Adrenal gland (tissue), 19 donors: Measurements from ENCODE around the gene PCDHGB4. TPM values are rescaled to one million over a fixed set of nuclear protein-coding genes. Genes with fewer than 3 reads are reported as not detected.
"Not testable (repeated sequence)": the region's sequence is repeated elsewhere in the genome, so short reads cannot be mapped to it uniquely, and the experiment has no call there.

ENCODE experiments used
- DNase-seq, 7 donors: peaks; one replicate each; pipeline ENCODE4 v3.0.0-alpha.2; 2019 to 2020
- H3K27ac ChIP-seq, 5 donors: fragments of 200-600 bp; sonication (generic) in 4 of 5; 1 replicate in 3 of 5; 2 replicates in 2 of 5; pipeline versions ENCODE4 v1.5.1 to v1.8.0; 2016 to 2020; ENCODE audit warnings: mild to moderate bottlenecking in 1 of 5
- H3K27me3 ChIP-seq: fragments of 200-600 bp; 2 replicates; pipeline ENCODE4 v1.8.0; 2021
- H3K36me3 ChIP-seq, 2 donors: fragments of 200-600 bp; replicated peaks in 1 of 2; 1 replicate in 1 of 2; 2 replicates in 1 of 2; pipeline versions ENCODE4 v1.5.1 to v1.8.0; 2018 to 2022
- H3K4me1 ChIP-seq, 2 donors: fragments of 200-600 bp; replicated peaks in 1 of 2; 1 replicate in 1 of 2; 2 replicates in 1 of 2; pipeline versions ENCODE4 v1.5.1 to v1.8.0; 2018 to 2021
- H3K4me3 ChIP-seq, 4 donors: fragments of 200-600 bp; sonication (generic) in 3 of 4; one replicate each; pipeline ENCODE4 v1.5.1; 2016 to 2018
- H3K9me3 ChIP-seq, 3 donors: fragments of 200-600 bp; sonication (generic) in 1 of 3; replicated peaks in 1 of 3; 1 replicate in 2 of 3; 2 replicates in 1 of 3; pipeline versions ENCODE4 v1.5.1 to v1.8.0; 2016 to 2021
- CTCF ChIP-seq, 6 experiments: fragments of 450-650 bp in 4 of 6; fragments of 200-600 bp in 2 of 6; sonication (generic) in 1 of 6; IDR thresholded peaks; 1 replicate in 5 of 6; 2 replicates in 1 of 6; pipeline versions ENCODE4 v1.5.1 to v1.8.0; 2016 to 2021; ENCODE audit warnings: antibody characterized with exemption in 6 of 6, mild to moderate bottlenecking in 2 of 6, moderate library complexity in 1 of 6
- POLR2A ChIP-seq, 2 donors: fragments of 450-650 bp; IDR thresholded peaks; one replicate each; pipeline ENCODE4 v1.6.1; 2017; ENCODE audit warnings: antibody characterized with exemption in 2 of 2, mild to moderate bottlenecking in 2 of 2, moderate library complexity in 1 of 2
- WGBS, 4 donors: extraction: QIAGEN DNeasy Blood & Tissue Kit in 2 of 4; methylation state at CpG; one replicate each; pipeline versions ENCODE4 v1.1.5 to v1.1.7; 2013 to 2017; 5-methylcytosine and 5-hydroxymethylcytosine counted together
- intact Hi-C, 2 donors: fragments of 100-400 bp; cut with DNase I; formaldehyde crosslinking; loops; one replicate each; pipeline versions ENCODE4 v1.14.1 to v1.15.0; 2022 to 2023
- long read RNA-seq, 10 donors: library from polyadenylated mRNA in 3 of 10; unstranded in 2 of 10; stranded (forward) in 1 of 10; transcript quantifications; one replicate each; pipeline ENCODE4 v2.0.0 and lab custom pipeline, GENCODE V29; 2021 to 2026
- polyA plus RNA-seq, 3 donors: library from polyadenylated mRNA; stranded (reverse); fragments of 200-250 nt in 2 of 3; fragments of 350-450 nt in 1 of 3; fragmentation: Illumina TruSeq in 1 of 3; extraction: RNeasy Lipid Tissue Mini Kit (QIAGEN cat#74804) in 1 of 3; gene quantifications; one replicate each; pipeline ENCODE4 v1.2.3, GENCODE V29; 2013 to 2014
- total RNA-seq, 9 donors: library from RNA; depleted of rRNA in 4 of 9; stranded (reverse); fragments of >200 nt in 4 of 9; fragments of 120-200 nt in 1 of 9; fragmentation: NEBNext Ultra II Directional in 1 of 9; extraction: Animal tissue kit (Norgen Biotek cat#: 25700) in 1 of 9; gene quantifications; one replicate each; pipeline versions ENCODE4 v1.1.0 to v1.2.4, GENCODE V29; 2013 to 2023
- donor health status: healthy with polysubstance abuse.
- donor health status: Bipolar disorder and iron deficiency.
- donor health status: DM: yes; HTN: yes; CAD: no.
- donor health status: DM: no; HTN: no; CAD: no.
- donor health status: DM: no; HTN: no; CAD: no.
- donor health status: DM: yes; HTN: yes; CAD: no.

PCDHGB4 gene
- total RNA-seq (1 to 10 TPM; 3.3 to 9.1 (median 4.8) TPM), polyA plus RNA-seq (1 to 10 TPM in 1 of 3 donors, under 1 TPM in 2; 0.27 to 2.2 (median 0.72) TPM)
- long read RNA-seq, donor 1, result 0 reads
- long read RNA-seq, donor 2, full-length matches to known transcripts, result 1 of 1 reads
- long read RNA-seq, donor 2, partial matches to known transcripts, result 0 of 1 reads
- long read RNA-seq, donor 2, other reads (novel, unspliced or antisense), result 0 of 1 reads
- long read RNA-seq, donor 3, full-length matches to known transcripts, result 1 of 1 reads
- long read RNA-seq, donor 3, partial matches to known transcripts, result 0 of 1 reads
- long read RNA-seq, donor 3, other reads (novel, unspliced or antisense), result 0 of 1 reads
- long read RNA-seq, donor 4, result 0 reads
- long read RNA-seq, donor 5, full-length matches to known transcripts, result 2 of 2 reads
- long read RNA-seq, donor 5, partial matches to known transcripts, result 0 of 2 reads
- long read RNA-seq, donor 5, other reads (novel, unspliced or antisense), result 0 of 2 reads
- long read RNA-seq, donor 6, result 0 reads
- long read RNA-seq, donor 7, full-length matches to known transcripts, result 1 of 1 reads
- long read RNA-seq, donor 7, partial matches to known transcripts, result 0 of 1 reads
- long read RNA-seq, donor 7, other reads (novel, unspliced or antisense), result 0 of 1 reads
- long read RNA-seq, donor 8, result 0 reads
- long read RNA-seq, donor 9, full-length matches to known transcripts, result 2 of 2 reads
- long read RNA-seq, donor 9, partial matches to known transcripts, result 0 of 2 reads
- long read RNA-seq, donor 9, other reads (novel, unspliced or antisense), result 0 of 2 reads
- long read RNA-seq, donor 10, full-length matches to known transcripts, result 2 of 2 reads
- long read RNA-seq, donor 10, partial matches to known transcripts, result 0 of 2 reads
- long read RNA-seq, donor 10, other reads (novel, unspliced or antisense), result 0 of 2 reads

- 8 to 18% (median 11%) methylated on average over 17 to 22 of the region's 40 CpGs for WGBS, 4 donors
- H3K9me3 ChIP-seq, result peaks cover 0 to 35% (median 14%) of the 10 kb centered on the region in 3 donors
- DNase-seq, H3K36me3 ChIP-seq, H3K27me3 ChIP-seq, intact Hi-C loops, H3K27ac ChIP-seq, H3K4me1 ChIP-seq: not testable (repeated sequence)
- peak in 3 of 6 experiments; percentile 5 to 28 (median 12) for TF ChIP-seq CTCF (IDR thresholded peaks at IDR 0.05)
- peak within 1 kb of the TSS in 1 of 4 donors; percentile 20 for H3K4me3 ChIP-seq
These were observed at the start of gene PCDHGB4 for GRCh38 chr5:141387557-141388311. PCDHGB4 (plus strand) TSS chr5:141387698; CDS start chr5:141387885, 187 bp downstream.

GRCh38 chr5:141338538-141339306, 48.8 kb upstream of the PCDHGB4 start, which contains the start of gene PCDHGA2:
PCDHGA2 (plus strand) TSS chr5:141338760.
- TF ChIP-seq CTCF (IDR thresholded peaks at IDR 0.05) (peak in 3 of 6 experiments; percentile 30 to 43 (median 37)), POLR2A (IDR thresholded peaks at IDR 0.05) (no peak)
- WGBS, 4 donors, result 7 to 17% (median 10%) methylated on average over 10 to 27 of the region's 27 CpGs
- Histone ChIP-seq H3K4me1 (no peaks in the 10 kb centered on the region), H3K4me3 (peak within 1 kb of the TSS in 1 of 4 donors; percentile 9), H3K36me3 (no peaks in the 10 kb centered on the region), H3K27ac (no peak within 1 kb of the TSS), H3K27me3 (no peaks in the 10 kb centered on the region), H3K9me3 (peaks cover 0 to 10% (median 0%) of the 10 kb centered on the region in 3 donors)
- DNase-seq, result no peak
- intact Hi-C loops, result no loop called here

GRCh38 chr5:141340781-141341354, 46.6 kb upstream of the PCDHGB4 start:
- H3K4me1 ChIP-seq, H3K9me3 ChIP-seq, H3K27ac ChIP-seq, H3K36me3 ChIP-seq, H3K27me3 ChIP-seq, intact Hi-C loops, H3K4me3 ChIP-seq, DNase-seq: not testable (repeated sequence)
- WGBS, 4 donors, result 49 to 85% (median 59%) methylated on average over 21 to 44 of the region's 45 CpGs

GRCh38 chr5:141342773-141343172, 44.7 kb upstream of the PCDHGB4 start:
- Histone ChIP-seq H3K4me1 (no peaks in the 10 kb centered on the region), H3K4me3 (no peak overlapping the region), H3K9me3 (peaks cover 0 to 15% (median 10%) of the 10 kb centered on the region in 3 donors), H3K36me3 (no peaks in the 10 kb centered on the region), H3K27ac (no peak overlapping the region), H3K27me3 (no peaks in the 10 kb centered on the region)
- no peak for DNase-seq
- WGBS, 4 donors, result 12 to 39% (median 17%) methylated on average over 1 of the region's 1 CpG
- intact Hi-C loops, result no loop called here
- TF ChIP-seq POLR2A (IDR thresholded peaks at IDR 0.05), result no peak
- no peak for TF ChIP-seq CTCF (IDR thresholded peaks at IDR 0.05)
